ENCODE results near the gene XXYLT1.
"Not testable (repeated sequence)": the region's sequence is repeated elsewhere in the genome, so short reads cannot be mapped to it uniquely, and the experiment has no call there.

The XXYLT1 gene

GRCh38 chr3:195042743-195043606 is 228.0 kb downstream of the XXYLT1 start:
- Mint-ChIP-seq H3K27ac (no peak overlapping the region), H3K4me1 (ENCODE audit: low read depth) (no peaks in the 10 kb centered on the region), H3K36me3 (no peaks in the 10 kb centered on the region), H3K4me3 (no peak overlapping the region), H3K9me3 (ENCODE audit: low read depth) (no peaks in the 10 kb centered on the region), H3K27me3 (no peaks in the 10 kb centered on the region)

- H3K9me3 Mint-ChIP-seq (ENCODE audit: low read depth), result no peaks in the 10 kb centered on the region
Measured at GRCh38 chr3:195041871-195042742, 228.9 kb downstream of the XXYLT1 start.

GRCh38 chr3:195040773-195041520 is 230.0 kb downstream of the XXYLT1 start:
- Mint-ChIP-seq H3K4me1 (ENCODE audit: low read depth) (no peaks in the 10 kb centered on the region), H3K27me3 (no peaks in the 10 kb centered on the region), H3K4me3 (no peak overlapping the region), H3K36me3 (no peaks in the 10 kb centered on the region), H3K27ac (no peak overlapping the region), H3K9me3 (ENCODE audit: low read depth) (no peaks in the 10 kb centered on the region)

More at GRCh38 chr3:195041871-195042742, 228.9 kb downstream of the XXYLT1 start:
- no peaks in the 10 kb centered on the region for H3K36me3 Mint-ChIP-seq
- no peak overlapping the region for H3K4me3 Mint-ChIP-seq
- no peak overlapping the region for H3K27ac Mint-ChIP-seq
- no peaks in the 10 kb centered on the region for H3K27me3 Mint-ChIP-seq
- H3K4me1 Mint-ChIP-seq (ENCODE audit: low read depth), result no peaks in the 10 kb centered on the region

GRCh38 chr3:195040094-195040493 is 230.9 kb downstream of the XXYLT1 start:
- no peak overlapping the region for H3K4me3 Mint-ChIP-seq
- no peak overlapping the region for H3K27ac Mint-ChIP-seq
- H3K36me3 Mint-ChIP-seq, result no peaks in the 10 kb centered on the region
- no peaks in the 10 kb centered on the region for H3K9me3 Mint-ChIP-seq (ENCODE audit: low read depth)
- no peaks in the 10 kb centered on the region for H3K27me3 Mint-ChIP-seq
- no peaks in the 10 kb centered on the region for H3K4me1 Mint-ChIP-seq (ENCODE audit: low read depth)

- H3K4me1 Mint-ChIP-seq (ENCODE audit: low read depth), result no peaks in the 10 kb centered on the region
- H3K27me3 Mint-ChIP-seq, result no peaks in the 10 kb centered on the region
- H3K27ac Mint-ChIP-seq, result no peak overlapping the region
- H3K36me3 Mint-ChIP-seq, result no peaks in the 10 kb centered on the region
- no peaks in the 10 kb centered on the region for H3K9me3 Mint-ChIP-seq (ENCODE audit: low read depth)
- H3K4me3 Mint-ChIP-seq, result no peak overlapping the region
Measured at GRCh38 chr3:195039180-195039843, 231.6 kb downstream of the XXYLT1 start.

GRCh38 chr3:195038161-195038560 is 232.8 kb downstream of the XXYLT1 start:
- H3K9me3 Mint-ChIP-seq (ENCODE audit: low read depth), result no peaks in the 10 kb centered on the region
- H3K4me1 Mint-ChIP-seq (ENCODE audit: low read depth), result no peaks in the 10 kb centered on the region
- no peaks in the 10 kb centered on the region for H3K27me3 Mint-ChIP-seq
- no peaks in the 10 kb centered on the region for H3K36me3 Mint-ChIP-seq
- H3K4me3 Mint-ChIP-seq, result no peak overlapping the region
- H3K27ac Mint-ChIP-seq, result no peak overlapping the region

GRCh38 chr3:195037586-195037985 is 233.4 kb downstream of the XXYLT1 start:
- not testable (repeated sequence) for H3K4me3 Mint-ChIP-seq; H3K27me3 Mint-ChIP-seq; H3K4me1 Mint-ChIP-seq (ENCODE audit: low read depth); H3K27ac Mint-ChIP-seq; H3K9me3 Mint-ChIP-seq (ENCODE audit: low read depth); H3K36me3 Mint-ChIP-seq

GRCh38 chr3:195036974-195037373 is 234.0 kb downstream of the XXYLT1 start:
- no peaks in the 10 kb centered on the region for H3K36me3 Mint-ChIP-seq
- no peak overlapping the region for H3K4me3 Mint-ChIP-seq
- H3K27me3 Mint-ChIP-seq, result no peaks in the 10 kb centered on the region
- no peaks in the 10 kb centered on the region for H3K4me1 Mint-ChIP-seq (ENCODE audit: low read depth)
- no peaks in the 10 kb centered on the region for H3K9me3 Mint-ChIP-seq (ENCODE audit: low read depth)
- no peak overlapping the region for H3K27ac Mint-ChIP-seq

GRCh38 chr3:195036574-195036973 is 234.4 kb downstream of the XXYLT1 start:
- Mint-ChIP-seq H3K36me3 (no peaks in the 10 kb centered on the region), H3K4me1 (ENCODE audit: low read depth) (no peaks in the 10 kb centered on the region), H3K27me3 (no peaks in the 10 kb centered on the region), H3K4me3 (no peak overlapping the region), H3K9me3 (ENCODE audit: low read depth) (no peaks in the 10 kb centered on the region), H3K27ac (no peak overlapping the region)

- Mint-ChIP-seq H3K9me3 (ENCODE audit: low read depth) (no peaks in the 10 kb centered on the region), H3K4me1 (ENCODE audit: low read depth) (no peaks in the 10 kb centered on the region), H3K36me3 (no peaks in the 10 kb centered on the region), H3K4me3 (no peak overlapping the region), H3K27ac (no peak overlapping the region), H3K27me3 (no peaks in the 10 kb centered on the region)
Measured at GRCh38 chr3:195036203-195036505, 234.8 kb downstream of the XXYLT1 start.

GRCh38 chr3:195035345-195036202 is 235.4 kb downstream of the XXYLT1 start:
- no peaks in the 10 kb centered on the region for H3K27me3 Mint-ChIP-seq
- H3K4me1 Mint-ChIP-seq (ENCODE audit: low read depth), result no peaks in the 10 kb centered on the region
- H3K36me3 Mint-ChIP-seq, result no peaks in the 10 kb centered on the region
- no peak overlapping the region for H3K27ac Mint-ChIP-seq
- H3K4me3 Mint-ChIP-seq, result no peak overlapping the region
- H3K9me3 Mint-ChIP-seq (ENCODE audit: low read depth), result no peaks in the 10 kb centered on the region

GRCh38 chr3:195034541-195034940 is 236.4 kb downstream of the XXYLT1 start:
- Mint-ChIP-seq H3K36me3 (no peaks in the 10 kb centered on the region), H3K4me3 (no peak overlapping the region), H3K27me3 (no peaks in the 10 kb centered on the region), H3K9me3 (ENCODE audit: low read depth) (no peaks in the 10 kb centered on the region), H3K27ac (no peak overlapping the region), H3K4me1 (ENCODE audit: low read depth) (no peaks in the 10 kb centered on the region)

GRCh38 chr3:195034101-195034500 is 236.9 kb downstream of the XXYLT1 start:
- no peaks in the 10 kb centered on the region for H3K36me3 Mint-ChIP-seq
- H3K9me3 Mint-ChIP-seq (ENCODE audit: low read depth), result no peaks in the 10 kb centered on the region
- H3K4me3 Mint-ChIP-seq, result no peak overlapping the region
- H3K27me3 Mint-ChIP-seq, result no peaks in the 10 kb centered on the region
- H3K27ac Mint-ChIP-seq, result no peak overlapping the region
- no peaks in the 10 kb centered on the region for H3K4me1 Mint-ChIP-seq (ENCODE audit: low read depth)
